Brain microvascular endothelial cell (primary cell): Measurements from ENCODE around the gene RNF126.
"Not testable (repeated sequence)": the region's sequence is repeated elsewhere in the genome, so short reads cannot be mapped to it uniquely, and the experiment has no call there.

Experiments
- DNase-seq: peaks from one replicate; pipeline ENCODE4 v3.0.0-alpha.2; 2020
- H3K27ac ChIP-seq: fragments of 250-450 bp; sonication (Bioruptor Pico); 2 replicates; pipeline ENCODE4 v1.5.1; 2020; ENCODE audit warnings: mild to moderate bottlenecking, moderate library complexity
- H3K27me3 ChIP-seq: fragments of 250-450 bp; sonication (Bioruptor Pico); replicated peaks from 2 replicates; pipeline ENCODE4 v1.5.1; 2020; ENCODE audit warnings: mild to moderate bottlenecking
- H3K36me3 ChIP-seq: fragments of 250-450 bp; sonication (Bioruptor Pico); replicated peaks from 2 replicates; pipeline ENCODE4 v1.5.1; 2020; ENCODE audit warnings: mild to moderate bottlenecking
- H3K4me3 ChIP-seq: 2 replicates; pipeline ENCODE4 v1.5.1; 2011; ENCODE audit warnings: low read depth, mild to moderate bottlenecking, control low read depth, low read length, moderate library complexity
- in situ Hi-C: cut with HindIII; loops from 2 replicates; pipeline ENCODE4 v1.10.0; 2017; ENCODE audit warnings: low sequenced_read_pairs, low pct_ligation_motif_present
- TF ChIP-seq, protein P1 (sequence below): IDR thresholded peaks from 2 replicates; pipeline ENCODE4 v1.5.1; 2011; ENCODE audit warnings: low read depth, mild to moderate bottlenecking, moderate library complexity, low read length, control low read depth, inconsistent platforms; ENCODE audit errors: missing control alignments

Gene RNF126

GRCh38 chr19:676339-677105, 13.5 kb upstream of the RNF126 start, which contains the start of gene FSTL3:
TSS of gene FSTL3 (plus strand) at chr19:676392. CDS start at chr19:676424, 32 bp downstream.
- Histone ChIP-seq H3K27ac (peak within 1 kb of the TSS; percentile 93), H3K4me3 (peak within 1 kb of the TSS; percentile 81), H3K36me3 (peaks cover 11% of the 10 kb centered on the region), H3K27me3 (no peaks in the 10 kb centered on the region)
- peak; percentile 25 for DNase-seq
- TF ChIP-seq, protein P1, sequence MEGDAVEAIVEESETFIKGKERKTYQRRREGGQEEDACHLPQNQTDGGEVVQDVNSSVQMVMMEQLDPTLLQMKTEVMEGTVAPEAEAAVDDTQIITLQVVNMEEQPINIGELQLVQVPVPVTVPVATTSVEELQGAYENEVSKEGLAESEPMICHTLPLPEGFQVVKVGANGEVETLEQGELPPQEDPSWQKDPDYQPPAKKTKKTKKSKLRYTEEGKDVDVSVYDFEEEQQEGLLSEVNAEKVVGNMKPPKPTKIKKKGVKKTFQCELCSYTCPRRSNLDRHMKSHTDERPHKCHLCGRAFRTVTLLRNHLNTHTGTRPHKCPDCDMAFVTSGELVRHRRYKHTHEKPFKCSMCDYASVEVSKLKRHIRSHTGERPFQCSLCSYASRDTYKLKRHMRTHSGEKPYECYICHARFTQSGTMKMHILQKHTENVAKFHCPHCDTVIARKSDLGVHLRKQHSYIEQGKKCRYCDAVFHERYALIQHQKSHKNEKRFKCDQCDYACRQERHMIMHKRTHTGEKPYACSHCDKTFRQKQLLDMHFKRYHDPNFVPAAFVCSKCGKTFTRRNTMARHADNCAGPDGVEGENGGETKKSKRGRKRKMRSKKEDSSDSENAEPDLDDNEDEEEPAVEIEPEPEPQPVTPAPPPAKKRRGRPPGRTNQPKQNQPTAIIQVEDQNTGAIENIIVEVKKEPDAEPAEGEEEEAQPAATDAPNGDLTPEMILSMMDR = no peak
- in situ Hi-C loops = no loop called here

- no peaks in the 10 kb centered on the region for H3K27me3 ChIP-seq
- H3K36me3 ChIP-seq = peaks cover 7% of the 10 kb centered on the region
- H3K27ac ChIP-seq = peak overlapping the region; percentile 93
- no peak for DNase-seq
- H3K4me3 ChIP-seq = peak overlapping the region; percentile 45
- in situ Hi-C loops = no loop called here
- TF ChIP-seq, protein P1 = no peak
Observed at GRCh38 chr19:676007-676338, 13.0 kb upstream of the RNF126 start.

GRCh38 chr19:674282-675151, 11.5 kb upstream of the RNF126 start:
- in situ Hi-C loops = no loop called here

DNA sequence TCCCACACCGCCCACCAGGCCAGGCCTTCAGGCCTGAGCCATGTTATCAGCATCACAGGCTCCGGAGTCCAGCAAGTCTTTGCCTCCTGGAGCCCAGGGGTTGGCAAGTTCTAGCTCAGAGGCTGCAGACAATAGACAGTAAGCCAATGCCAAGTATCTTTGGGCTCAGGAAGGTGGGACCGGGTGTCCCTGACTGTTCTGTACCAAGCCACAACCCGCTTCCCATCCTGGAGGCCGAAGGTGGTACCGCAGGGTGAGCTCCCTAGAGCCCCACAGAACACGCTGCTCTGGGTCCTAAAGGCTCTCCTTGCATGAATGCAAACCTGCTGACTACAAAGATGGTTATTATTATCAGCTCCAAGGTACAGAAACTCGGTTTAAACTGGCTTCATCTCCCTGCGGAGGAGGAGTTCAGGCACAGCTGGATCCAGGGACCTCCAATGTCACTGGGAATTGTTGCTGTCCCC, 7.6 kb upstream of the RNF126 start:
- TF ChIP-seq, protein P1 = peak; percentile 39
- Histone ChIP-seq H3K36me3 (no peaks in the 10 kb centered on the region), H3K4me3 (no peak overlapping the region), H3K27me3 (no peaks in the 10 kb centered on the region), H3K27ac (no peak overlapping the region)
- DNase-seq = no peak
- in situ Hi-C loops = no loop called here

More at GRCh38 chr19:674282-675151, 11.5 kb upstream of the RNF126 start:
- H3K27ac ChIP-seq = no peak overlapping the region
- no peaks in the 10 kb centered on the region for H3K27me3 ChIP-seq
- peaks cover 7% of the 10 kb centered on the region for H3K36me3 ChIP-seq
- no peak overlapping the region for H3K4me3 ChIP-seq
- DNase-seq = no peak
- TF ChIP-seq, protein P1 = no peak

GRCh38 chr19:668675-669434, 5.8 kb upstream of the RNF126 start:
- H3K27ac ChIP-seq = peak overlapping the region; percentile 65
- DNase-seq = peak; percentile 83
- H3K36me3 ChIP-seq, H3K4me3 ChIP-seq, in situ Hi-C loops, H3K27me3 ChIP-seq: not testable (repeated sequence)

DNA sequence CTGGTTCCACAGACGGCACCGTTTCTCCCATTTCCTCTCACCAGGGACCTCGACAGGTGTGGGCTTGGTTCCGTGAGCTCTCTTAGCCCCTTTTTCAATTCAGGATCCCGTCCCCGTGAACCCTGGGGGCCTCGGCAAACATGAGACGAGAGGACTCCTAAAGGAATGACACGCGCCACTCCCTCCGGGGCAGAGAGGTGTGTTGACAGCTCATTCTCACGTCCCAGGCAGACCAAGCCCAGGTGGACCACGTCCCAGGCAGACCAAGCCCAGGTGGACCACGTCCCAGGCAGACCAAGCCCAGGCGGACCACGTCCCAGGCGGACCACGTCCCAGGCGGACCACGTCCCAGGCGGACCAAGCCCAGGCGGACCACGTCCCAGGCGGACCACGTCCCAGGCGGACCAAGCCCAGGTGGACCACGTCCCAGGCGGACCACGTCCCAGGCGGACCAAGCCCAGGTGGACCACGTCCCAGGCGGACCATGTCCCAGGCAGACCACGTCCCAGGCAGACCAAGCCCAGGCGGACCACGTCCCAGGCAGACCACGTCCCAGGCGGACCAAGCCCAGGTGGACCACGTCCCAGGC, 4.1 kb upstream of the RNF126 start:
- H3K27ac ChIP-seq, H3K27me3 ChIP-seq, H3K36me3 ChIP-seq, in situ Hi-C loops, DNase-seq, H3K4me3 ChIP-seq: not testable (repeated sequence)
